Cerebellar nuclear complex (tissue), 1 donor: ENCODE measurements around the gene GLDN.
"Not testable (repeated sequence)": the region's sequence is repeated elsewhere in the genome, so short reads cannot be mapped to it uniquely, and the experiment has no call there.

Source experiments
- DNase-seq, 2 experiments: peaks; one replicate each; lab custom pipeline; 2025; lab: John Stamatoyannopoulos, UW

Gene GLDN

DNA sequence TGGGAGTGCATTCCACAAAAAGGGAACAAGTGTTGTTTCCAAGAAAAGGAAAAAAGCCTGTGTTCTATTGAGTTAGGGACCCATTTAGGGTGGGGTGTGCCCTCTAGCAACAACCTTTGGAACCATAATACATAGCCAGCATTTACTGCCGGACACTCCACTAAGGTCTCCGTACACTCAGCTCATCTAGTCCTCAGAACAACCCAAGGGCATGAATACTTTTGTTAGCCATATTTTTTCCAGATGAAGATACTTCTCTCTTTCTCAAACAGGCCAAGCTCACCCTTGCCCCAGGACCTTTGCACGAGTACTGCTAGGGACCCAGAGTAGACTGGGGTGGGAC, 46.2 kb downstream of the GLDN start:
- no peak for DNase-seq

DNA sequence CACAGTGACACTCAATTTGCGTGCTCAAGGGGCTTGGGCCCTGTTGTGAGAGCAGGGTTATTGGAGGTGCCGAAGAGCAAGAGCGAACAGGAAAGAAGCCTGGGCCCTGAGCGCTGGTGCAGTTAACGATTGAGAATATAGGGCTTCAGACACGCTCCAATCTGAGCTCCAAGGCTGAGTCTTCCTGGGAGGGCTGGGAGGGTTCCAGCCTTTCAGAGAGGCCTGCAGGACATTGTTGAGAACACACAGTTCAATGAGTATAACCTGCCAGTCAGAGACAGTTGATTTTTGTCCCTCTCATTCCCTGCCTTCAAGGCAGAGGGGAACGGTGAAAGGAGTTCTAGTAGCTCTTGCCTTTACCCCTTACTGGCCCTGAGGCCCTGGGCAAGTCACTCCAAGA, 47.3 kb downstream of the GLDN start:
- DNase-seq: no peak

DNA sequence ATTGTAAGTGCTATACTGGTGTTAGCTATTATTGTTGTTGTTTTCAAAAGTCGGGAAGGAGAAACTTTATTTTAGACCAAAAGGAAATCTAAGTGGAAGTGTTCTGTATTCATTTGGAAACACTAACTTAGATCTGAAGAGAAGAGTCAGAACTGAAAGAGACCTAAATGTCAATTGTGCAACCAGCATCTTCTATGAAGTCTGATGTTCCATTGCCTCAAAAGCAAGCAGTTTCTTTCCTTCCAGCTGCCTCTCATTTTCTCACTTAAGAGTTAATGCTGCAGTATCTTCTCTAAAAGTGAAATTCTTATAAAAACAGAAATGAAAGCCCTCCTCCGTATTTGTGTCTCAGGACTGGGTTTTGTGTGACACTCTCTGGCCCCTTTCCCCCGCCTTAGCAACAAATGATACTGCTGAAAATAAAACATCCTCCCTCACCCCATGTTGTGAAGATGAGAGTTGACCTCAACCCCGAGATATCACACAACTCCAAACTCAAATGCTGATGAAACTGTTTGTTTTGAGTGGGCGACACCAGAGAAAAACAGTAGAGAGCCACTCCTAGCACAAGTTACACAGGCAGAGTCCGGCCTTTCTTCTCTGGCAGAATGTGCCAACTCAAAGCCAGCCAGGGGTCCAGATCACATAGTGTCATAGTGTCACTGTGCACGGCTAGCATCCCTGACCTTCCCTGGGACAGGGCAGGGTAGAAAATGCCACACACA, 48.9 kb downstream of the GLDN start:
- DNase-seq: no peak

DNA sequence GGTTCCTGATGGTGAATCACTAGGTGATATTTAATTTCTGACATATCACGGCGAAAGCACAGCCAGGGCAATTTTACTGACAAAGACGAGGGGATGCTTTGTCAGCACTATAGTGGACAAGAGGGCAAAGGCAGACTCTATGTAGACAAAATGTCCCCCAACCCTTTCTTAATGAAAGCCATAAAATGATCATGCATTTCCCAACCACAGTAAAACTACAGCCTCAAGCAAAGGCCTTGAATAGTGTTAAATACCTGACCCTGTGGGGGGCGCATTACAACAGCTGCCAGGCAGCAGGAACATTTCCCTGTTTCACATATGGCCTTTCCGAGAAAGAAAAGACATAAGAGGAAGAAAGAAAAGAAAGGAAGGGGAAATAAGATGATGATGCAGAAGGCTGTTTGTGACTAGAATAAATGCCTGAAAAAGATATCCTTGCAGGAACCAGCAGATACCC, 49.5 kb downstream of the GLDN start:
- DNase-seq: no peak

DNA sequence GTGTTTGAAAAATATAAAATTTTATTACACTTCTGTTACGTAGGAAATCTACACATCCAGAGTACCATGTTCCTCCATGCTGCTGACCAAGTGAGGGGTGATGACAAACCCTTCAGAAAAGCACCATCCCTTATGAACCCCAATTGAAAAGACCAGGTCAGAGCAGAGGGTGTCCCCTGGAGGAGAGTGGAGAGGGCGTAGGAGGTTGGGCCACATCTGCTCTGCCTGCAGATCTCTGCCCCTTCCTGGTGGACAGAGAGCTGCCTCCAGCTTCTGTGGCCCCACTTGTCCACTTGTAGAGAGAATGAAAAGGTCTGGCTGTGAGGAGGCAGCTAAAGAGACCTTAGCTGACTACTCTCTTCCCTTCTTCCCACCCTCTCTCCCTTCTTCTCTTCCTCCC, 55.5 kb downstream of the GLDN start:
- no peak for DNase-seq

GRCh38 chr15:51398626-51399025, 57.2 kb downstream of the GLDN start:
- no peak for DNase-seq

DNA sequence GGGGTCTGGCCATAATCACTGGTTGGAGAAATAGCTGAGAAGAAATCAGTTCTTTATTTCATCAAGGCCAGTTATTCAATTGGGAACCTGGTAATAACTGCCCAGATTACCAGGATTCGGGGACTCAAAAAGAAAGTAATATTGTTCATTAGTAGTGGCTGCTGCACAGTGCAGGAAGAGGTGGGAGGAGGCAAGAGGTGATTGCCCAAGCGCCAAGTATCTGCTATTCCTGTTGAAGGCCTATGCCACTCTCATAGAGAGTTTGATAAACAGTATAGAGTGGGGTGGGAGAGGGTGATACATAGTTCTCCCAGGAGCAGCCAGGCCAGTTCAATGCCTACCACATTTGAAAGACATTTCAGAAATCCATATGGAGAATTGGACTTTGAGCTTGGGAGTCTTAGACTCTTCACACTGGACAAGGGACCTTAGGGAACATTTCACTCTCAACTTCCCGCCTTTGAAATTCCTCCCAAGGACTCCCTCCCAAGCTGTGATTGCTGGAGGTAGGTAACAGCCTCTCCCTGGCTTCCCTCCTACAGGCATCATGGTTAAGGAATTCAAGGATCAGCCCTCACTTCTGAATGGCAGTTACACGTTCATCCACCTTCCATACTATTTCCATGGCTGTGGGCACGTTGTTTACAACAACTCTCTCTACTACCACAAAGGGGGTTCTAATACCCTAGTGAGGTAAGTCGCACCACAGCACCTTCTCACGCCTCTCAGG, 59.8 kb downstream of the GLDN start:
- DNase-seq: no peak

DNA sequence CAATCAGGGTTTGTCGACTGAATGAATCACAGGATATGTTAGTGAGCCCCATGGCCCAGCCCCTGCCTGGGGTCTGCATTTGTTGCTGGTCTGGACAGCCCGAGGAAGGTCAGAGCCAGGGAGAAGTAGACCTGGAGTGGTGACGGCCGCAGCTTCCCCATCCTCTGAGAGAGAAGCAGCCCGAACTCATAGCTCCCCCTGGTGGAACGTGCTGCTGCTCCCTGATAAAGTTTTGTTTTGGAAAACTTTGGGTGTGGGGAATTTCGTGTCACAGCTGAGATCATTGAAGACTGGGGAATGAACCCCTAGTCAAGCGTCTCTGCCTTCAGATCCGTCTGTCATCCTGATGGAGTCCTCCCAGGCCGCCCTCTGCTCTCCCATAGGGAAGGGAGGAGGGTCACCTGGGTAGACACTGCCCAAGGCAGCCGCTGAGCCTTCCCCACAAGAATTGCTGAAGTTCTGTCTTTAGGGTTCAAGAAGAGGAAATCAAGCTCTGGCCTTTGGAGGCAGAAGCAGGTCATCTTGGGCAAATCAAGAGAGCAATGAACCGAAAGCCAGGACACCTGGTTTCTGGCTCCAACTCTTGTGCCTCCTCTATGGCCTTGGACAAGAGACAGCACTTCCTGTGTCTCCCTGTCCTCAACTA, 60.5 kb downstream of the GLDN start:
- no peak for DNase-seq

- DNase-seq: no peak
Measured at GRCh38 chr15:51403072-51403878, 61.8 kb downstream of the GLDN start.

GRCh38 chr15:51403946-51404695, 62.7 kb downstream of the GLDN start:
- DNase-seq: no peak

DNA sequence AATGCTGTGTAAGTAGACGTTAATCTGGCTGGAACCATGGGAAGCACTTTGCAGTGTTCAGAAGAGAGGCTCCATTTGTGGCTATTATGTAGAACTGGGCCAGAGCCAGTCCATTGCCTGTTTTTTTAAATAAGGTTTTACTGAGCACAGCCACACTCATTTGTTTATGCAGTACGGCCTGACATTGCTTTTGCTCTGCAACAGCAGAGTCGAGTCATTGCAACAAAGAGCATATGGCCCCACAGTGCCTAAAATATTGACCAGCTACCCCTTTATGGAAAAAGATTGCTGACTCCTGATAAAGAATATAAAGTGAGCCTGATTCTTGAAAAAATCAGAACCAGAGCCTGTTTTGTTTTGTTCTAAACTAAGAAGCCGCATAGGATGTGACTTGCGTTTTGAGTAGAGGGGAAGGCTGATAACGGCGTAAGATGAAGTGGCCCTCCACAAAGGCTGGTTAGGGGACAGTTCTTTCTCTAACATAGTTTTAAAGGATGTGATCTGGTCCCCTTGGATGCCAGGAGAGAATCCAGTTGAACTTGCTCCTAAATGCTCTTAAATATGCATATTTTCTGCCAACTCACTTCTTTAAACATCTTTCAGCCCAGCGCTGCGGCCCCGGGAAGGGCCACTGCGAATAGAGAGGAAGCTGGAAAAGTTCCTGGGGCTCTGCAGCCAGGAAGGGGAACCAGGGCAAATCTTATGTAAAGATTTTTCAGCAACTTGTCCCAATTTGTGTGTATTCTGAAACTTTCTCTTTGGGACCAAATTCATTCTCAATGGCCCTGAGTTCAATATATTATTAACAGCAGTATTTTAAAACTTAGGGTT, 64.5 kb downstream of the GLDN start:
- no peak for DNase-seq

- DNase-seq: no peak
Measured at GRCh38 chr15:51414256-51414860, 72.9 kb downstream of the GLDN start.

GRCh38 chr15:51416129-51416528, 74.7 kb downstream of the GLDN start:
- no peak for DNase-seq

DNA sequence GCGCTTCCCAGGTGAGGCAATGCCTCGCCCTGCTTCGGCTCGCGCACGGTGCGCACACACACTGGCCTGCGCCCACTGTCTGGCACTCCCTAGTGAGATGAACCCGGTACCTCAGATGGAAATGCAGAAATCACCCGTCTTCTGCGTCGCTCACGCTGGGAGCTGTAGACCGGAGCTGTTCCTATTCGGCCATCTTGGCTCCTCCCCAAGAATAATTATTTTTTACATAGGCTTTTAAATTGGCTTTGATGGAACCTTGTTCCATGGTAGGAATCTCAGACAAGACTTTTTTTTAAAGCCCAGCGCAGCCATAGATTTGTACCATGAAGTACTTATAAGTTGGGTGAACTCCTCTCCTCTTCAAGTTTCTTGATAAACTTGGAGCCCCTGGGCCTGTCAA, 81.6 kb downstream of the GLDN start:
- DNase-seq: not testable (repeated sequence)

- DNase-seq: no peak
Measured at GRCh38 chr15:51424780-51425179, 83.3 kb downstream of the GLDN start.

DNA sequence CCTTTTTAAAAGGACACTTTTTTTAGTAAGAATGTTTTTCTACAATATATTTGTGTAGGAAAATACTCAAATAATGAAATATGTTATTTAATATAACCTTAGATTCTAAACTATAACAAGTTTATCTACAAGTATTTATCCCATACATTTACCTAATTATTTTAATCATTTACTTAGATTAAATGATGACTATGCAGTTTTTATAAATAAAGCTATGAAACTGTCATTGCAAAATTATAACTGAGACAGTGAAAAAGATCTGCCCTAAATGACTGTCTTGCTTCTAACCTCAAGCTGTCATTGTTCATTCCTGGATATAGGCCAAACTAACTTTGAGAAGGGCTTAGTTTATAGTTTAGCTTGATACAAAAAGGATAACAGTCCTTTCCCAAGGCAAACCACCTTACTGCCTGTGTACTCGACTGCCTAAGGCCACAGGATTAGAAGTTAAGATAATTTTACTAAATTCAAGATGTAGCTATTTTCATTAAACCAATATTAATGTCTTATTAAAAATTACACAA, 84.1 kb downstream of the GLDN start:
- DNase-seq: no peak

DNA sequence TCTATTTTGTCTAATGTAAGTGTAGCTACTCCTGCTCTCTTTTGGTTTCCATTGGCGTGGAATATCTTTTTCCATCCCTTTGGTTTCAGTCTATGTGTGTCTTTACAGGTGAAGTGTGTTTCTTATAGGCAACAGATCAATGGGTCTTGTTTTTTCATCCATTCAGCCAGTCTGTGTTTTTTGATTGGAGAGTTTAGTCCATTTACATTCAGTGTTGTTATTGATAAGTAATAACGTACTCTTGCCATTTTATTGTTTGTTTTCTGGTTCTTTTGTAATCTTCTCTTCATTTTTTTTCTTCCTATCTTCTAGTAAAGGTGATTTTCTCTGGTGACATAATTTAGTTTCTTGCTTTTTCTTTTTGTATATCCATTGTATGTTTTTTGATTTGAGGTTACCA, 97.1 kb downstream of the GLDN start:
- no peak for DNase-seq

DNA sequence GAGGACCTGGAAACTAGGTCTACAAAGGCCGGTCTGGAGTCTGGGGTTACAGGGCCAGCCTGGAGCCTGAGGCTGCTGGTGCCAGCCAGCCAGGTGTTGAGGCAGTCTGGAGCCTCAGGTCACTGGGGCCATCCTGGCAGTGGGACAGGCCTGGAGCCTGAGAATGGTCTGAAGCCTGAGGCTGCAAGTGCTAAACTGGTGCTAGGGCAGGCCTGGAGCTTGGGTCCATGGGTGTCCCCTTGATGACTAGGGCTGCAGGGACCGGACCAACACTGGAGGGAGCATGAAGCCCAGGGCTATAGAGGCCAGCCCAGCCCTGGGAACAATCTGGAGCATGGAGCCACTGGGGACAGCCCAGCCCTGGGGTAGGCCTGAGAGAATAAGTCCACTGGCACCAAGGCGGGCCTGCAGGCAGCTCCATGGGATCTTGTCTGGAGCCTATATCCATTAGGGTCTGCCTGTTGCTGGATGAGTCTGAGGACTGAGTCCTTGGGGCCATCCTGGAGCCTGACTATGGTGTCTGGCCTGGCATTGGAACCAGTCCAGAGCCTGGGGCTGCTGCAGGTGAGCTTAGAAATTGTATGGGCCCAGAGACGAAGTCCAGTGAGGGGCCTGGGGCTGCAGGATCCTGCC, 101.9 kb downstream of the GLDN start:
- no peak for DNase-seq

DNA sequence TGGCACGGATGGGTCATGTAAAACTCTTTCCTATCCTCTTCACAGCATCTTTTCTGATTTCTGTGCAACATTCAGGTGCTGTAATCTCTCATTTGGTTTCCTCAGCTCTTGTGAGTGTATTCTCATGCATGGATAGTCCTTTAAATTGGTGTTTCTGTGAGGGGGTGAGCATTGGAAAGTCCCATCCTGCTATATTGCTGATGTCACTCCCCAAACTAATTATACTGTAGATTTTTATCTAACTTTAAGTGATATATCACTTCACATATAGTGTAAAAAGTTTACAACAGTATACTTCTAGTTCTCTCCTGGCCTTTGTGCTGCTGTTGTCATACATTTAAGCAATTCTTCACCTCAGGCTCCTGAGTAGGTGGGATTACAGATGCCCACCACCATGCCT, 102.7 kb downstream of the GLDN start:
- no peak for DNase-seq

DNA sequence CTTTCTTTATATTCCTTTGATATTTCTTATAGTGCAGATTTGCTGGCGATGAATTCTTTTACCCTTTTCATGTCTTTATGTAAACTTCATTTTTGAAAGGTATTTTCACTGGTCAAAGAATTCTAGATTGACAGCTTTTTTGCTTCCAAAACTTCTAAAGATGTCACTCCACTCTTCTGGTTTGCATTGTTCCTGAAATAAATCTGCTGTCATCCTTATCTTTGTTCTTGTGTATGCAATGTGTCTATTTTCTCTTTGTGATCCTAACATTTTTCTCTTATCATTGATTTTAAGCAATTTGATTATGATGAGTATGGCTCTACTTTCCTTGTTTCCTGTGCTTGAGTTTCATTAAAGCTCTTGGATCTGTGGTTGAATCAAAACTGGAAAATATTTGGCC, 103.4 kb downstream of the GLDN start:
- no peak for DNase-seq
